CD4-positive, alpha-beta T cell treated with Interleukin-4 for 4 hours (primary cell): ENCODE results near the gene SENP3.
"Not testable (repeated sequence)": the region's sequence is repeated elsewhere in the genome, so short reads cannot be mapped to it uniquely, and the experiment has no call there.

ENCODE experiments used
- DNase-seq: peaks from one replicate; pipeline ENCODE4 v3.0.0-alpha.2; 2020

SENP3 gene

GRCh38 chr17:7577327-7578199 lies 15.8 kb downstream of the SENP3 start:
- no peak for DNase-seq

- DNase-seq, result peak; percentile 75
Measured at GRCh38 chr17:7579001-7579833, 17.5 kb downstream of the SENP3 start, which contains the start of gene CD68. CD68 (plus strand) TSS chr17:7579638; CDS start chr17:7579678, 40 bp downstream.

DNA sequence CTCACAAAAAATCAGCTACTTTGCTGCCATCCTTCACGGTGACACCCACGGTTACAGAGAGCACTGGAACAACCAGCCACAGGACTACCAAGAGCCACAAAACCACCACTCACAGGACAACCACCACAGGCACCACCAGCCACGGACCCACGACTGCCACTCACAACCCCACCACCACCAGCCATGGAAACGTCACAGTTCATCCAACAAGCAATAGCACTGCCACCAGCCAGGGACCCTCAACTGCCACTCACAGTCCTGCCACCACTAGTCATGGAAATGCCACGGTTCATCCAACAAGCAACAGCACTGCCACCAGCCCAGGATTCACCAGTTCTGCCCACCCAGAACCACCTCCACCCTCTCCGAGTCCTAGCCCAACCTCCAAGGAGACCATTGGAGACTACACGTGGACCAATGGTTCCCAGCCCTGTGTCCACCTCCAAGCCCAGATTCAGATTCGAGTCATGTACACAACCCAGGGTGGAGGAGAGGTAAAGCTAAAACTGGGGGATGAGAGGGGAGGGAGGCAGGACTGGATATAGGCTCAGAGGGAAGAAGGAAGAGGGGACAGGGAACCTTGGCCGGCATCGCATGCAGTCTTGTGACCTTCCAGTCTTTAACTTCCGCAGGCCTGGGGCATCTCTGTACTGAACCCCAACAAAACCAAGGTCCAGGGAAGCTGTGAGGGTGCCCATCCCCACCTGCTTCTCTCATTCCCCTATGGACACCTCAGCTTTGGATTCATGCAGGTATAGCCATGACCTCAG lies 18.3 kb downstream of the SENP3 start:
- no peak for DNase-seq

GRCh38 chr17:7580604-7581575 lies 19.2 kb downstream of the SENP3 start:
- no peak for DNase-seq

- DNase-seq, result no peak
Measured at GRCh38 chr17:7582396-7583252, 20.9 kb downstream of the SENP3 start.

DNA sequence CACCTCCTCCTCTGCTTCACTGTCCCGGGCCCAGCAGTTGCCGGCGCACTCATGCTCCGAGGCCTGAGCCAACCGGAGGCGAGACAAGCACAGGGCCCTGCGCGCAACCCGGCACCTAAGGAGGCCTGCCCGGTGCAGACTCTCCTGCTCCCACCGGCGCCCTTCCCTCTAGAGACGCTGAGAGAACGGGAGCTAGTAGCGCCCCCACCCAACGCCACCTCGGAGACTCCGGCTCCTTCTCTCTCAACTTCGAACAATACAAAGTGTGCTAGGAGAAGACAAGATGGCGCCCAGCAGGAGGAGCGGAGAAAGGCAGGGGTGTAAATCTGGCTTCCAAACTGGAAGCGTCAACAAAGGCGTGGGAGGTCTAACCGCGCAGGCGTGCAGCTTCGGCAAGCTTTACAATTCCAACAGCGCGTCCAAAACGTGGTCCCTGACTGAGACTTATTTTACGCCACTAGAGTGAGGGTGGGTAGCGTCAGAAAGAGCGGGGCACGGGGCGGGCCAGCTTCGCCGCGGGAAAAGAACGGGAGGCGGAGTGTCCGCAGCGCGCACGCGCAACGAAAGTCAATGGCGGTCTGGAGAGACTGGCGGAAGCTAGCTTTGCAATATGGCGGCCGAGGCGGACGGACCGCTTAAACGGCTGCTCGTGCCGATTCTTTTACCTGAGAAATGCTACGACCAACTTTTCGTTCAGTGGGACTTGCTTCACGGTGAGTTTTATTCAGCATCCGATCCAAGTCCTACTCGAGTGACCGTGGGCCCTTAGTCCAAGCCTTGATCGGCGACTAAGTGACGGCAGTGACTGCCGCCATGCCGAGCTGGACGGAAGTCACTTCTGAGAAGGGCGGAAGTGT lies 21.8 kb downstream of the SENP3 start, which contains the start of gene MPDU1:
Gene MPDU1, plus strand, starts transcription at position 600 of the 857 bp plus-strand sequence. Its CDS starts 11 bp downstream, at position 611.
- peak; percentile 96 for DNase-seq

- no peak for DNase-seq
Measured at GRCh38 chr17:7586673-7587419, 25.1 kb downstream of the SENP3 start.

- no peak for DNase-seq
Measured at GRCh38 chr17:7587420-7588151, 25.9 kb downstream of the SENP3 start.

GRCh38 chr17:7588553-7589203 lies 27.0 kb downstream of the SENP3 start:
- no peak for DNase-seq

DNA sequence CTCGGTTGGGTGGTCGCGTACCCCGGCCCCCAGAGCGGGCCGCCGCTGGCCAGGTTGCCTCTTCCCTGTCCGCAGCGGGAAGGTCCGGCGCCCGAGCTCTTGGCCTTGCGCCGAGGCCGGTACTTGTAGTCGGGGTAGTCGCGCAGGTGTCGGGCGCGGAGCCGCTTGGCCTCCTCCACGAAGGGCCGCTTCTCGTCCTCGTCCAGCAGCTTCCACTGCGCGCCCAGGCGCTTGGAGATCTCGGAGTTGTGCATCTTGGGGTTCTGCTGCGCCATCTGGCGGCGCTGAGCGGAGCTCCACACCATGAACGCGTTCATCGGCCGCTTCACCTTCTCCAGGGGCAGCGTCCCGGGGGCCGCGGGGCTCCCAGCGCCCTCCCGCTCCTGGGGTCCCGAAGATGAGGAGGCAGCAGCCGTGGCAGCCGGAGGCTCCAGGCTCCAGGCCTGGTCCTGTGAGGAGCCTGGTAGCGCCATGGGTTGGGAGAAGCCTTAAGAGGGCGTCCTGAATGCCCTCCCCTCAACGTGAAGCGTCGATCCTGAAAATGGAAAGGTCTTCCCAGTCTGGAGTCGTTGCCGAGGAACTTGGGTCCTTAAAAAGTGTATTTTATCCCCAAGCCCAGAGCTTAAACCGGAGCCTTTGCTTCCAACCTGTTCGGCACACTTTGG lies 27.6 kb downstream of the SENP3 start:
- peak; percentile 59 for DNase-seq

- DNase-seq, result no peak
Measured at GRCh38 chr17:7589891-7590691, 28.4 kb downstream of the SENP3 start, which contains the start of gene SOX15. SOX15 (minus strand) TSS chr17:7590094; CDS start chr17:7589676, 418 bp downstream.

DNA sequence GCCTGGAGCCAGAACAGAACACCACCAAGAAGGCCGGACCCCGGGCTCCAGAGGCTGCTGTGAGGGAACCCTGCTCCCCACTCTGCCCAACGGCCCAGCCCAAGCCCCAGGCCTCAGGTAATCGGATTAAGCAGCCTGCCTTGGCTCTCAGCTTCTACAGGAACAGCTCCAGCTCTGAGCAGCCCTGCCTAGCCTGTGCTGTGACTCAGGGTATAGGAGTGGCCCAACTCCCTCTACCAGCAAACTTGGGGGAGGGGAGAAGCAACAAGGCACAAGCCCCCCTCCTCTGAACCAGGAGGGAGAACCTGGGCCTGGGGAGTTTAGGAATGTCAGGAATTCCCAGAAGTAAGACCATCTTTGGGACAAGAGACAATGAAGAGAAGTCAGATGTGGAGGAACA lies 29.0 kb downstream of the SENP3 start:
- no peak for DNase-seq

GRCh38 chr17:7591596-7591995 lies 29.9 kb downstream of the SENP3 start:
- DNase-seq, result no peak

DNA sequence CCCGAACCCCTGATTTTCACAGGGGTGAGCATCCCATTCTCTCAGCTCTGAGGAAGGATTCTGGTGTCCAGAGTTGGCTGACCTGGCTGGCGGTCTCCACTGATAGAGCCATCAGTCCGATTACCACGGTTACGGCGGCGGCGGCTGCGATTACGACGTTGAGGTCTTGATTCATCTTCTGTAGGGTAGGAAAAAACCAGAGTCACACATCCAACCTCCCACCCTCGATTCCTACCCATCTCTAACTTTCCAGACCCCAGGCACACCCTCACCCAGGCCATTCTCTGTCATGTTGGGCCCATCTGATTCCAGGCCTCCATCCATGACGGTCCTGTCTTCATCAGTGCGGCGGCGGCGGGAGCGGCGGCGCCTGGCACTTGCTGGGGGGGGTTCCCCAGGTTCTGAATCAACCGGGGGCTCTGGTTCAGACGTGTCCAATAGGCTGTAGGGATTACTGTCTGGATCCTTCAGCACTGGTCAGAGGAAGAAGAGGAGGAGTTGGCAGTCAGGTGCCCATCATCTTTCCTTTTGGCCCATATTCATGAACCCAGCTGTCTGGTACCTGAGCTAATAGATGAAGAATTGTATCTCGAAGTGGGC lies 30.8 kb downstream of the SENP3 start:
- no peak for DNase-seq

DNA sequence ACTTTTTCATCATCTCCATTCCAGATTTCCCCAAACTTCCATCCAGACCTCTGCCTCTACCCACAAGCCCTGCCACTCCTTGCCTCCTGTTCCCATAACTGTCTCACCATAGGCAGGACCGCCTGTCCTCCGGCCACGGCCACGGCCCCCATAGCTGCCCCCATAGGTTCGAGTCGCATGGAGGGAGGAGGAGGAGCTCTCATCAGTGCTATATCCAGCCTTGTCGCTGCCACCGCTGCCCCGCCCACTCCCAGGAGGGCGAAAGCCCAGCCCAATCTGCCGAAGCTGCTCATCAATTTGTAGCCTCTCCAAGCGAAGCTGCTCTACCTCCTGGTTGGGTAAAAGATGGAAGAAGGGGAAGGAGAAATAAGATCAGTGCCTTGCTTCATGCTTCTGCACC lies 31.6 kb downstream of the SENP3 start:
- DNase-seq, result no peak

DNA sequence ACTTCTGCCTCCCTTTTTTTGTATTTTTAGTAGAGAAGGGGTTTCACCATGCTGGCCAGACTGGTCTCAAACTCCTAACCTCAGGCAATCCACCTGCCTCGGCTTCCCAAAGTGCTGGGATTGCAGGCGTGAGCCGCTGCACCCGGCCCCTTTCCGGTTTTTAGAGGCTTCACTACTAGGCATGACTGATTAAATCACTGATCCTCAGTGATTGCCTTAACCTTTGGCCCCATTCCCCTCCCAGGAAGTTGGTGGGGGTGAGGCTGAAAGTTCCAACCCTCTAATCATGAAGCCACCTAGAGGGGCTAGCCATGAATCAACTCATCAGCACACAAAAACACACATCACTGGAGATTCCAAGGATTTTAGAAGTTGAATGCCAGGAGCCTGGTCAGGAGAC lies 35.8 kb downstream of the SENP3 start:
- not testable (repeated sequence) for DNase-seq
